GM12878 (cell line): ENCODE results near the gene WNT5B. TPM values are rescaled to one million over a fixed set of nuclear protein-coding genes. Genes with fewer than 3 reads are reported as not detected.

Source experiments
- ATAC-seq: fragments of 200-7000 bp; cut with Tn5 transposase; 3 replicates; pipeline ENCODE4 v1.9.1; 2020; ENCODE audit warnings: mild to moderate bottlenecking, moderate library complexity
- BruUV-seq: library from RNA; stranded (reverse); fragments of 400-500 nt; replicated peaks from 2 replicates; lab custom pipeline; 2021; lab: Mats Ljungman, UMichigan
- CTCF ChIA-PET: fragments of 300-600 bp; sonication (Branson Sonifier 250); formaldehyde crosslinking; extraction: SDS; loops from one replicate; lab custom pipeline; 2021; ENCODE audit warnings: inconsistent platforms; lab: Yijun Ruan, JAX
- POLR2A ChIA-PET: fragments of 350-600 bp; formaldehyde crosslinking; extraction: SDS; loops from one replicate; lab custom pipeline; 2021; ENCODE audit warnings: inconsistent platforms; lab: Charles Lee
- RAD21 ChIA-PET: fragments of 300-600 bp; sonication (Branson Sonifier 250); formaldehyde crosslinking; loops from one replicate; lab custom pipeline; 2023; ENCODE audit warnings: antibody characterized with exemption; ENCODE audit not compliant: unreplicated experiment; lab: Charles Lee
- SMC1A ChIA-PET: fragments of 300-600 bp; sonication (Branson Sonifier 250); formaldehyde crosslinking; loops from one replicate; lab custom pipeline; 2023; ENCODE audit not compliant: unreplicated experiment, uncharacterized antibody; lab: Charles Lee
- DNase-seq: peaks from one replicate; pipeline ENCODE4 v3.0.0-alpha.2; 2011; ENCODE audit warnings: low read depth, low spot score
- FAIRE-seq: peaks from 3 replicates; lab custom pipeline; 2011; peaks lifted over from hg19 to GRCh38; lab: Jason Lieb, UNC
- H2AFZ ChIP-seq: 2 replicates; pipeline ENCODE4 v1.6.0; 2011; ENCODE audit warnings: low read depth, low read length, control low read depth; ENCODE audit not compliant: control insufficient read depth
- H3K27ac ChIP-seq: 2 replicates; pipeline ENCODE4 v1.5.1; 2011; ENCODE audit warnings: control low read depth; ENCODE audit not compliant: control insufficient read depth, insufficient read depth
- H3K27me3 ChIP-seq, 2 experiments: replicated peaks in 1 of 2; 2 replicates each; pipeline versions ENCODE4 v1.6.0 to v1.6.1; 2011; ENCODE audit warnings: low read length in 1 of 2; ENCODE audit not compliant: control insufficient read depth in 2 of 2, insufficient read depth in 2 of 2
- H3K36me3 ChIP-seq, 2 experiments: 2 replicates each; pipeline ENCODE4 v1.5.1; 2011; ENCODE audit warnings: low read length in 1 of 2; ENCODE audit not compliant: control insufficient read depth in 2 of 2, insufficient read depth in 2 of 2
- H3K4me1 ChIP-seq: 2 replicates; pipeline ENCODE4 v1.6.1; 2011; ENCODE audit warnings: mild to moderate bottlenecking, low read length, moderate library complexity, mixed read lengths; ENCODE audit not compliant: control insufficient read depth, insufficient read depth
- H3K4me2 ChIP-seq: 2 replicates; pipeline ENCODE4 v1.6.0; 2011; ENCODE audit warnings: control low read depth; ENCODE audit not compliant: control insufficient read depth, insufficient read depth
- H3K4me3 ChIP-seq: fragments of 200-600 bp; sonication (generic); 2 replicates; pipeline ENCODE4 v1.5.1; 2016
- H3K79me2 ChIP-seq: 2 replicates; pipeline ENCODE4 v1.6.0; 2011; ENCODE audit warnings: low read length; ENCODE audit not compliant: control insufficient read depth, insufficient read depth
- H3K9ac ChIP-seq: 2 replicates; pipeline ENCODE4 v1.8.0; 2011; ENCODE audit warnings: low read length, control low read depth, mixed read lengths; ENCODE audit not compliant: control insufficient read depth, insufficient read depth
- H3K9me3 ChIP-seq: replicated peaks from 3 replicates; pipeline ENCODE4 v1.5.1; 2011; ENCODE audit warnings: mild to moderate bottlenecking, low read length; ENCODE audit not compliant: control insufficient read depth, insufficient read depth
- H4K20me1 ChIP-seq: 2 replicates; pipeline ENCODE4 v1.6.0; 2011; ENCODE audit not compliant: control insufficient read depth, insufficient read depth
- ATF7 ChIP-seq: fragments of 450-650 bp; IDR thresholded peaks from 2 replicates; pipeline ENCODE4 v1.6.1; 2016; ENCODE audit warnings: low read depth, mild to moderate bottlenecking
- BCL11A ChIP-seq: IDR thresholded peaks from 2 replicates; pipeline ENCODE4 v1.6.1; 2011; ENCODE audit warnings: low read depth, low read length
- CHD1 ChIP-seq: IDR thresholded peaks from 2 replicates; pipeline ENCODE4 v1.6.1; 2012; ENCODE audit warnings: low read depth, low read length, improper control_type of control experiment
- HDAC6 ChIP-seq: fragments of 200-600 bp; sonication (generic); IDR thresholded peaks from one replicate; pipeline ENCODE4 v1.8.0; 2017; ENCODE audit warnings: antibody characterized with exemption; ENCODE audit not compliant: unreplicated experiment
- HDGF ChIP-seq: fragments of 450-650 bp; IDR thresholded peaks from 2 replicates; pipeline ENCODE4 v1.6.1; 2016; ENCODE audit warnings: antibody characterized with exemption
- HSF1 ChIP-seq: fragments of 150-350 bp; IDR thresholded peaks from 2 replicates; pipeline ENCODE4 v1.6.1; 2014; ENCODE audit warnings: mild to moderate bottlenecking, low read depth, low read length
- KLF5 ChIP-seq: fragments of 450-650 bp; IDR thresholded peaks from 2 replicates; pipeline ENCODE4 v1.6.1; 2014; ENCODE audit warnings: mild to moderate bottlenecking; ENCODE audit not compliant: partially characterized antibody
- NFYB ChIP-seq: IDR thresholded peaks from 2 replicates; pipeline ENCODE4 v1.6.1; 2011; ENCODE audit warnings: low read depth, mild to moderate bottlenecking, low read length, improper control_type of control experiment, moderate library complexity; ENCODE audit not compliant: insufficient read depth
- PAX8 ChIP-seq: fragments of 450-650 bp; IDR thresholded peaks from 2 replicates; pipeline ENCODE4 v1.6.1; 2017; ENCODE audit warnings: mild to moderate bottlenecking, moderate library complexity
- PKNOX1 ChIP-seq: fragments of 450-650 bp; IDR thresholded peaks from 2 replicates; pipeline ENCODE4 v1.6.1; 2016; ENCODE audit warnings: mild to moderate bottlenecking
- SMAD1 ChIP-seq: fragments of 450-650 bp; IDR thresholded peaks from 2 replicates; pipeline ENCODE4 v1.6.1; 2018; ENCODE audit warnings: mild to moderate bottlenecking, low read depth; ENCODE audit not compliant: partially characterized antibody
- SRF ChIP-seq, 2 experiments: IDR thresholded peaks; 2 replicates each; pipeline ENCODE4 v1.6.1; 2011; ENCODE audit warnings: low read depth in 2 of 2, low read length in 2 of 2, mild to moderate bottlenecking in 1 of 2, moderate library complexity in 1 of 2
- ZBED1 ChIP-seq: IDR thresholded peaks from 2 replicates; pipeline ENCODE4 v1.6.1; 2016; ENCODE audit warnings: borderline replicate concordance
- WGBS: methylation state at CpG from one replicate; pipeline ENCODE4 v1.1.6; 2016; ENCODE audit warnings: low lambda C conversion rate; ENCODE audit not compliant: insufficient replicate concordance, insufficient coverage; ENCODE audit errors: missing lambda C conversion rate; 5-methylcytosine and 5-hydroxymethylcytosine counted together
- in situ Hi-C: fragments of 300-500 bp; cut with MboI; formaldehyde crosslinking; loops from 9 replicates; pipeline ENCODE4 v1.14.3; 2018; ENCODE audit warnings: mixed read lengths
- intact Hi-C: fragments of 100-400 bp; cut with micrococcal nuclease; formaldehyde crosslinking; loops from one replicate; pipeline ENCODE4 v1.14.2; 2022; ENCODE audit not compliant: unreplicated experiment
- polyA plus RNA-seq, 11 experiments: library from polyadenylated mRNA; depleted of rRNA in 4 of 11; unstranded in 6 of 11; stranded (reverse) in 5 of 11; fragments of >200 nt; fragmentation: Nextera tagmentation in 4 of 11; fragmentation: Illumina TruSeq in 1 of 11; extraction: Ambion mirVana in 4 of 11; extraction: Trizol in 1 of 11; gene quantifications; 1 replicate in 1 of 11; 2 replicates in 10 of 11; pipeline versions ENCODE4 v1.2.1 to v1.2.3, GENCODE V29; 2011 to 2016; ENCODE audit warnings: inconsistent platforms in 2 of 11, missing spikeins in 2 of 11, low read depth in 1 of 11
- total RNA-seq, 4 experiments: library from RNA; depleted of rRNA in 3 of 4; stranded (reverse); fragments of >200 nt in 3 of 4; fragmentation: Illumina TruSeq in 1 of 4; extraction: Trizol in 1 of 4; gene quantifications; 2 replicates each; pipeline versions ENCODE4 v1.2.1 to v1.2.3, GENCODE V29; 2013 to 2021
- TF ChIP-seq, protein P1 (sequence below): fragments of 450-650 bp; IDR thresholded peaks from 2 replicates; pipeline ENCODE4 v1.6.1; 2017; ENCODE audit warnings: low read depth, mild to moderate bottlenecking, moderate library complexity

The WNT5B gene
- total and polyA plus RNA-seq, 10 of the 15 experiments (the other 5 are each of a cell fraction or from before 2014, with no cell fraction given), result 0.45 to 18.3 (median 5.4) TPM

GRCh38 chr12:1588575-1588947 lies 40.5 kb upstream of the WNT5B start:
- H3K9ac ChIP-seq, result no peak overlapping the region
- POLR2A ChIA-PET, result interaction anchor here (0.5 to 1.8 kb wide), 11 partner anchors 13 to 480 kb away, joined by 3 to 5 read pairs (median 3); no protein-coding TSS in a partner anchor
- H3K4me2 ChIP-seq, result peak overlapping the region; percentile 36
- WGBS, result 58% methylated on average over 3 of the region's 3 CpGs
- 0 out of 2 replicates have a peak overlapping the region, but pooled peaks have one; percentile 27 for H3K4me3 ChIP-seq
- no peaks in the 10 kb centered on the region for H3K36me3 ChIP-seq
- peaks cover 45% of the 10 kb centered on the region for H3K79me2 ChIP-seq
- no peaks in the 10 kb centered on the region for H3K9me3 ChIP-seq
- RAD21 ChIA-PET, result interaction anchor here (0.5 to 5.7 kb wide), 11 partner anchors 11 to 1114 kb away, joined by 3 to 71 read pairs (median 4); no protein-coding TSS in a partner anchor
- H3K4me1 ChIP-seq, result peaks cover 10% of the 10 kb centered on the region
- FAIRE-seq, result no peak
- in situ Hi-C loops (loop anchor here (5.0 kb wide), 1 partner anchor 471 kb away; no protein-coding TSS in a partner anchor), intact Hi-C loops (no loop called here)
- no peak overlapping the region for H2AFZ ChIP-seq
- H3K27ac ChIP-seq, result 0 out of 2 replicates have a peak overlapping the region, but pooled peaks have one; percentile 4
- CTCF ChIA-PET, result interaction anchor here (0.7 to 6.9 kb wide), 13 partner anchors 14 to 521 kb away, joined by 3 to 62 read pairs (median 7); no protein-coding TSS in a partner anchor
- no TSS peak for BruUV-seq
- SMC1A ChIA-PET, result interaction anchor here (0.7 to 6.0 kb wide), 15 partner anchors 13 to 483 kb away, joined by 3 to 84 read pairs (median 5); no protein-coding TSS in a partner anchor
- H3K27me3 ChIP-seq, result no peaks in the 10 kb centered on the region
- ATAC-seq, result no peak
- TF ChIP-seq HDGF, result no peak
- no peak for TF ChIP-seq PAX8
- no peak for TF ChIP-seq SMAD1
- TF ChIP-seq ATF7, result no peak
- TF ChIP-seq HDAC6, result no peak
- TF ChIP-seq ZBED1, result no peak
- TF ChIP-seq PKNOX1, result no peak
- TF ChIP-seq BCL11A, result no peak
- no peak for TF ChIP-seq NFYB
- TF ChIP-seq, protein P1, sequence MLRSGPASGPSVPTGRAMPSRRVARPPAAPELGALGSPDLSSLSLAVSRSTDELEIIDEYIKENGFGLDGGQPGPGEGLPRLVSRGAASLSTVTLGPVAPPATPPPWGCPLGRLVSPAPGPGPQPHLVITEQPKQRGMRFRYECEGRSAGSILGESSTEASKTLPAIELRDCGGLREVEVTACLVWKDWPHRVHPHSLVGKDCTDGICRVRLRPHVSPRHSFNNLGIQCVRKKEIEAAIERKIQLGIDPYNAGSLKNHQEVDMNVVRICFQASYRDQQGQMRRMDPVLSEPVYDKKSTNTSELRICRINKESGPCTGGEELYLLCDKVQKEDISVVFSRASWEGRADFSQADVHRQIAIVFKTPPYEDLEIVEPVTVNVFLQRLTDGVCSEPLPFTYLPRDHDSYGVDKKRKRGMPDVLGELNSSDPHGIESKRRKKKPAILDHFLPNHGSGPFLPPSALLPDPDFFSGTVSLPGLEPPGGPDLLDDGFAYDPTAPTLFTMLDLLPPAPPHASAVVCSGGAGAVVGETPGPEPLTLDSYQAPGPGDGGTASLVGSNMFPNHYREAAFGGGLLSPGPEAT, result no peak
- no peak for TF ChIP-seq HSF1
- TF ChIP-seq KLF5, result no peak
- no peak for TF ChIP-seq SRF (IDR thresholded peaks at IDR 0.05; ENCODE audit: low read depth in 2 of 2, low read length in 2 of 2)
- no peak for TF ChIP-seq CHD1
- H4K20me1 ChIP-seq, result no peaks in the 10 kb centered on the region
- DNase-seq, result no peak
